GM18519 (cell line): ENCODE results near the gene GRAMD1A.
A peak's percentile ranks its signal among the peaks of the same experiment; 100 is the strongest.

Experiments
- ATAC-seq: cut with Tn5 transposase; IDR thresholded peaks from one replicate; pipeline ENCODE4 v1.9.1; 2021; ENCODE audit warnings: mild to moderate bottlenecking, moderate library complexity; ENCODE audit not compliant: unreplicated experiment, low FRiP score

GRAMD1A gene

GRCh38 chr19:35033067-35034004 lies 33.2 kb downstream of the GRAMD1A start:
- ATAC-seq, result no peak

GRCh38 chr19:35034005-35034502 lies 33.9 kb downstream of the GRAMD1A start:
- ATAC-seq, result no peak

GRCh38 chr19:35034588-35035382 lies 34.7 kb downstream of the GRAMD1A start:
- no peak for ATAC-seq

GRCh38 chr19:35037716-35038622 lies 37.8 kb downstream of the GRAMD1A start:
- no peak for ATAC-seq

GRCh38 chr19:35038623-35039512 lies 38.7 kb downstream of the GRAMD1A start:
- no peak for ATAC-seq

- no peak for ATAC-seq
Observed at GRCh38 chr19:35039881-35040825, 40.0 kb downstream of the GRAMD1A start.

- no peak for ATAC-seq
Observed at GRCh38 chr19:35040826-35041547, 40.9 kb downstream of the GRAMD1A start.

- ATAC-seq, result no peak
Observed at GRCh38 chr19:35041548-35042055, 41.5 kb downstream of the GRAMD1A start, which contains the start of gene HPN. Gene HPN, plus strand, starts transcription at chr19:35041721. Its CDS starts 786 bp downstream, at chr19:35042507.

GRCh38 chr19:35042056-35042730 lies 42.1 kb downstream of the GRAMD1A start:
- ATAC-seq, result no peak

- ATAC-seq, result no peak
Observed at GRCh38 chr19:35042954-35043604, 43.0 kb downstream of the GRAMD1A start.

- no peak for ATAC-seq
Observed at GRCh38 chr19:35043906-35044305, 43.8 kb downstream of the GRAMD1A start.

- ATAC-seq, result no peak
Observed at GRCh38 chr19:35044317-35045117, 44.4 kb downstream of the GRAMD1A start.

GRCh38 chr19:35045667-35046300 lies 45.7 kb downstream of the GRAMD1A start:
- peak; percentile 58 for ATAC-seq

- no peak for ATAC-seq
Observed at GRCh38 chr19:35046461-35046860, 46.3 kb downstream of the GRAMD1A start.

GRCh38 chr19:35048911-35049411 lies 48.8 kb downstream of the GRAMD1A start:
- no peak for ATAC-seq
